Heart left ventricle (tissue), 13 donors: ENCODE data around the gene GADL1.

Experiments
- POLR2A ChIP-seq, 2 donors: fragments of 450-650 bp; IDR thresholded peaks; one replicate each; pipeline ENCODE4 v1.6.1; 2017; ENCODE audit warnings: antibody characterized with exemption in 2 of 2, mild to moderate bottlenecking in 2 of 2, moderate library complexity in 2 of 2
- TF ChIP-seq, protein P1 (sequence below), 12 donors: fragments of 200-600 bp; sonication (generic) in 4 of 12; IDR thresholded peaks; one replicate each; pipeline versions ENCODE4 v1.5.0 to v1.8.0; 2018 to 2022; ENCODE audit warnings: antibody characterized with exemption in 12 of 12, mild to moderate bottlenecking in 5 of 12
- donor health status: ischemic (EF 13 %, LVEDD 7.1; RV severe dilation, severe dysfunction).
- donor health status: DM: no; HTN: yes; CAD: no.
- donor health status: DM: no; HTN: no; CAD: no.
- donor health status: ischemic (EF 25% LVEDD 6.9; RV normal size, moderate dysfunction).
- donor health status: ischemic (EF 25% LVEDD 5.7; RV mildly dilated, moderate dysfunction).
- donor health status: ischemic (EF 35%, LVEDD 5.7; RV mildly dilated, moderate dysfunction).
- donor health status: nonischemic (EF 11% LVEDD 7.7; RV severe dilation, severe dysfunction).
- donor health status: DM: yes; HTN: yes; CAD: no.
- donor health status: PGD.
- donor health status: ischemic (EF 29% LVEDD 5.4; RV normal size, mild dysfunction).
- donor health status: nonischemic (EF 23%, LVEDD 6.1; RV moderate dilation, normal function).

DNA sequence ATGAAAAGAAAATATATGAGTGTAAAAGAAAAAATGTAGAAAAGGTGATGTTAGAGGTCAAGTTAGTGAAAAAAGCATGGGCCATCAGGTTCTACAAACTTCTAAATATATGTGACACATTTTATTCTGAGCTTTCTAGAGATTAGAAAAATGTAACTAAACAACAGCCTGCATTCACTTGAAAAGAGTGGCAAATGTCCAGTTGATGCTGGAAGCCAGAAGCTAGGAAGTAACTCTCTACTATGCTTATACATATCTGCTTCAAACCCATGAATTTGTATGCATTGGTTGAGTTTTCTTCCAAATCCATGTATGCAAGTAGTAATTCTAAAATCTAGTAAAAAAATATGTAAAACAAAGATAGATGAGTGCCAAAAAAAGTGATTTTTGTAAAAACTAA lies 164.5 kb downstream of the GADL1 start:
- TF ChIP-seq, protein P1, sequence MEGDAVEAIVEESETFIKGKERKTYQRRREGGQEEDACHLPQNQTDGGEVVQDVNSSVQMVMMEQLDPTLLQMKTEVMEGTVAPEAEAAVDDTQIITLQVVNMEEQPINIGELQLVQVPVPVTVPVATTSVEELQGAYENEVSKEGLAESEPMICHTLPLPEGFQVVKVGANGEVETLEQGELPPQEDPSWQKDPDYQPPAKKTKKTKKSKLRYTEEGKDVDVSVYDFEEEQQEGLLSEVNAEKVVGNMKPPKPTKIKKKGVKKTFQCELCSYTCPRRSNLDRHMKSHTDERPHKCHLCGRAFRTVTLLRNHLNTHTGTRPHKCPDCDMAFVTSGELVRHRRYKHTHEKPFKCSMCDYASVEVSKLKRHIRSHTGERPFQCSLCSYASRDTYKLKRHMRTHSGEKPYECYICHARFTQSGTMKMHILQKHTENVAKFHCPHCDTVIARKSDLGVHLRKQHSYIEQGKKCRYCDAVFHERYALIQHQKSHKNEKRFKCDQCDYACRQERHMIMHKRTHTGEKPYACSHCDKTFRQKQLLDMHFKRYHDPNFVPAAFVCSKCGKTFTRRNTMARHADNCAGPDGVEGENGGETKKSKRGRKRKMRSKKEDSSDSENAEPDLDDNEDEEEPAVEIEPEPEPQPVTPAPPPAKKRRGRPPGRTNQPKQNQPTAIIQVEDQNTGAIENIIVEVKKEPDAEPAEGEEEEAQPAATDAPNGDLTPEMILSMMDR (IDR thresholded peaks at IDR 0.05) = no peak
- no peak for TF ChIP-seq POLR2A (IDR thresholded peaks at IDR 0.05)
